HG03521 (cell line): ENCODE data around the gene WDR27.

Experiments
- ATAC-seq: cut with Tn5 transposase; IDR thresholded peaks from one replicate; pipeline ENCODE4 v1.9.1; 2021; ENCODE audit warnings: mild to moderate bottlenecking, moderate library complexity; ENCODE audit not compliant: unreplicated experiment

WDR27 gene

GRCh38 chr6:169416249-169416648 lies 285.6 kb downstream of the WDR27 start:
- ATAC-seq, result no peak

- no peak for ATAC-seq
Measured at GRCh38 chr6:169415179-169415578, 286.6 kb downstream of the WDR27 start.

GRCh38 chr6:169411722-169412121 lies 290.1 kb downstream of the WDR27 start:
- no peak for ATAC-seq

GRCh38 chr6:169411296-169411695 lies 290.5 kb downstream of the WDR27 start:
- ATAC-seq, result no peak

GRCh38 chr6:169409742-169410312 lies 292.0 kb downstream of the WDR27 start:
- ATAC-seq, result no peak

GRCh38 chr6:169407325-169407724 lies 294.5 kb downstream of the WDR27 start:
- ATAC-seq, result no peak
